Suprapubic skin (tissue), 3 donors: ENCODE data around the gene RELCH.

Experiments
- CTCF ChIP-seq, 2 donors: fragments of 200-600 bp in 1 of 2; fragments of 450-650 bp in 1 of 2; sonication (generic) in 1 of 2; IDR thresholded peaks; one replicate each; pipeline ENCODE4 v1.5.1; 2016 to 2019; ENCODE audit warnings: antibody characterized with exemption in 2 of 2, mild to moderate bottlenecking in 1 of 2, moderate library complexity in 1 of 2
- EP300 ChIP-seq: sonication (generic); formaldehyde crosslinking; IDR thresholded peaks from one replicate; pipeline ENCODE4 v1.6.1; 2017; ENCODE audit warnings: antibody characterized with exemption
- POLR2A ChIP-seq, 2 donors: fragments of 450-650 bp; IDR thresholded peaks; one replicate each; pipeline ENCODE4 v1.6.1; 2017; ENCODE audit warnings: antibody characterized with exemption in 2 of 2, mild to moderate bottlenecking in 2 of 2, moderate library complexity in 2 of 2

- TF ChIP-seq CTCF (IDR thresholded peaks at IDR 0.05) (no peak), POLR2A (IDR thresholded peaks at IDR 0.05) (peak; percentile 63 to 73), EP300 (no peak)
These were observed at the start of gene RELCH, which contains the start of gene PIGN for GRCh38 chr18:62186774-62187542.
